ENCODE results near the gene SYCP2L. TPM values are rescaled to one million over a fixed set of nuclear protein-coding genes. Genes with fewer than 3 reads are reported as not detected.

SYCP2L gene
- total RNA-seq, 2 donors from 2014 or later = 0.50 TPM; not detected in 1

DNA sequence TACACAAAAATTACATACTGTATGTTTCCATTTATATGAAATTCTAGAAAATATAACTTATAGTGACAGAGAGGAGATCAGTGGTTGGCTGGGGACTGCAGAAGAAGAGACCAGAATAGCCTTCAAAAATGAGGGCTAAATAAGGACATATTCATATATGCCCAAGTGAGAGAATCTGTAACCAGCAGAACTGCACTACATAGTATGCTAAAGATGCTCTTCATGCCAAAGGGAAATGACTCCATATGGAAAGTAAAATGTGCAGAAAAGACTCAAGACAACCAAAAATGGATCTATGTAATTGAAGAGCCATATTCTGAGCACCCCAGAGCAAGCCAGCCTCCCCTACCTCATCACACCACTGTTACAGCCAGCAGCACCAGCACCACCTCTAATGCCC is 128.2 kb downstream of the SYCP2L start:
- Mint-ChIP-seq H3K27ac (no peak overlapping the region), H3K36me3 (ENCODE audit: low read depth) (no peaks in the 10 kb centered on the region), H3K27me3 (peaks cover 18% of the 10 kb centered on the region), H3K4me1 (no peaks in the 10 kb centered on the region), H3K4me3 (no peak overlapping the region), H3K9me3 (no peaks in the 10 kb centered on the region)
- ATAC-seq (replicated peaks) = no peak

DNA sequence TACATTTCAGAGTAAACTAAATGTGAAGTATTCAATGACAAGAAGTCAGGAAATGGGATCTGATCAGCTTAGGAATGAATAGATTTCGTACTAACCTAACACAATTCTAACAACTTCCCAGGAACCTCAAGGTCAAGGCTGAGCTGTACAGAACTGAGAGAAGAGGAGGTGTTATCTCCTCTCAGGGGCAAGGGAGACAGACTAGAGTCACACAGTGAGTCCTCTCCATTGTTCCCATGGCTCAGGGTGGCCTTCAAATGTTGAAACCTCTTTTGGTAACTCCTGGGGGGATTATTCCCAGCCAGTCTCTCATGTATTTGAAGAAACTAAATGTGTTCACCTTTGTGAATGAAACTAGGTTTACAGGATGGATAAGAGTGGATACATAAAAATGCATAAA is 129.6 kb downstream of the SYCP2L start:
- Mint-ChIP-seq H3K4me3 (no peak overlapping the region), H3K27me3 (peaks cover 24% of the 10 kb centered on the region), H3K27ac (no peak overlapping the region)

DNA sequence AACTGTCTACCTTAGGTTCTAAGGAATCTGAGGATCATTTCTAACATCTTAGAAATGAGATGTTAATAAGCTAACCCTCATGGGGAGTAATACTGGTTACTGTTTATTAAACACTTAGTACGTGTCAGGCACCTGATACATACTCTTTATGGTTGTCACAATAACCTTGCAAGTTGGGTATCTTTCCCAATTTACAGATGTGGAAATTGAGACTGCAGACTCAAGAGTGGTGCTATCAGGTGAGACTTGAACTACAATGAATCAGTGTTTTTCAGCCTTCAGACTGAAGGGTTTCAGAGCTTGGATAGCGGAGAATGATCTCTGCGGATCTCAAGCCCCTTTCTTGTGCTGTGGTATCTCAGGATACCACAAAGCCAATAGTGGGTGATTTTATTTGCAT is 130.2 kb downstream of the SYCP2L start:
- no peaks in the 10 kb centered on the region for H3K9me3 Mint-ChIP-seq
- ATAC-seq (replicated peaks) = no peak
- no peak overlapping the region for H3K27ac Mint-ChIP-seq
- no peaks in the 10 kb centered on the region for H3K4me1 Mint-ChIP-seq
- no peaks in the 10 kb centered on the region for H3K36me3 Mint-ChIP-seq (ENCODE audit: low read depth)
- peaks cover 29% of the 10 kb centered on the region for H3K27me3 Mint-ChIP-seq
- H3K4me3 Mint-ChIP-seq = no peak overlapping the region

More for the DNA sequence above, 129.6 kb downstream of the SYCP2L start:
- ATAC-seq (replicated peaks) = no peak
- Mint-ChIP-seq H3K4me1 (no peaks in the 10 kb centered on the region), H3K36me3 (ENCODE audit: low read depth) (no peaks in the 10 kb centered on the region), H3K9me3 (no peaks in the 10 kb centered on the region)

GRCh38 chr6:11018225-11018624 is 131.4 kb downstream of the SYCP2L start:
- H3K27ac Mint-ChIP-seq = no peak overlapping the region
- H3K4me1 Mint-ChIP-seq = no peaks in the 10 kb centered on the region
- H3K9me3 Mint-ChIP-seq = no peaks in the 10 kb centered on the region

GRCh38 chr6:11021003-11021402 is 134.2 kb downstream of the SYCP2L start:
- H3K36me3 Mint-ChIP-seq (ENCODE audit: low read depth) = no peaks in the 10 kb centered on the region
- ATAC-seq (replicated peaks) = no peak
- no peak overlapping the region for H3K4me3 Mint-ChIP-seq
- no peaks in the 10 kb centered on the region for H3K9me3 Mint-ChIP-seq
- H3K27ac Mint-ChIP-seq = no peak overlapping the region
- peaks cover 30% of the 10 kb centered on the region for H3K27me3 Mint-ChIP-seq
- H3K4me1 Mint-ChIP-seq = no peaks in the 10 kb centered on the region

More at GRCh38 chr6:11018225-11018624, 131.4 kb downstream of the SYCP2L start:
- Mint-ChIP-seq H3K36me3 (ENCODE audit: low read depth) (no peaks in the 10 kb centered on the region), H3K27me3 (peaks cover 29% of the 10 kb centered on the region), H3K4me3 (no peak overlapping the region)
- no peak for ATAC-seq (replicated peaks)

DNA sequence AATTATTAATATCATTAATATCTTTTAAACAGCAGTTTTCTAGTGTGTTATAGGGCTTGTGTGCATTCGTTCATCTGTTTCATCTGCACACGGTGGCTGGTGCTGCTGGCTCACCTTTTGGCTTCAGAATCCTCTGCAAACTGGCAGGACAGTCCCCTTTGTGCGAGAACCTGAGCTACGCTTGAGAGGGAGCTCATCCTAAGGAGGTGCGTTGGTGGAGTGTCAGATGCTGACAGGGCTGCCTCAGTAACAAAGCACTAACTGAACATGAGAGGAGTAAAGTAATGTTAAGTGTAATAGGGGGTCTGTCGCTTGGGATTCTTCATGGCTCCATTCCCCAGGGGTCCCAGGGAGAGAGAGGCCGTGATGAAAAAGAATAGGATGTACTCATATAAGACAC is 134.9 kb downstream of the SYCP2L start:
- Mint-ChIP-seq H3K36me3 (ENCODE audit: low read depth) (no peaks in the 10 kb centered on the region), H3K4me3 (no peak overlapping the region), H3K27me3 (peaks cover 33% of the 10 kb centered on the region), H3K27ac (no peak overlapping the region), H3K9me3 (no peaks in the 10 kb centered on the region), H3K4me1 (no peaks in the 10 kb centered on the region)
- ATAC-seq (replicated peaks) = no peak

DNA sequence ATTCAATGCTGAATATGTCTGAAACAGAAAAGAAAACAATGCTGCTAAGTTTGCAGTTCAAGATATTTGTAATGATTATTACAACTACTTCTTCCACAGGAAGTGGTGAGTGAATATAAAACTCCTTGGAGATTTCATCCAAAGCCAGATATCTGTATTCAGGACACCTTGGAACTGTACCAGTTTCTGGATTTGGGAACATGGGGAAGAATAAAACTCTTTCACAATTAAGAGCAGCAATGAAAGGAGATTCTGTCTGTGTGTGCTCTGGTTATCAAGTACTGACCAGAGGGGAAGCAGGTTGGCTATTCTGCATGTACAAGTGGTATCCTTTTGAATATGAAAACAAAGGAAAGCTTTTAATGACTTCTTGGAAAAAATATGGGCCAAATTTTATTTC is 136.2 kb downstream of the SYCP2L start:
- Mint-ChIP-seq H3K4me3 (no peak overlapping the region), H3K4me1 (no peaks in the 10 kb centered on the region), H3K9me3 (no peaks in the 10 kb centered on the region), H3K27me3 (peaks cover 41% of the 10 kb centered on the region), H3K27ac (no peak overlapping the region), H3K36me3 (ENCODE audit: low read depth) (no peaks in the 10 kb centered on the region)
- no peak for ATAC-seq (replicated peaks)

Other genes starting within 250 kb of the SYCP2L start
- gene C6orf52, start 192.4 kb upstream of the SYCP2L start, total RNA-seq = not detected
- gene PAK1IP1, start 192.1 kb upstream of the SYCP2L start, total RNA-seq = 10 to 100 TPM; 13.7 to 27.4 TPM
- 10 to 100 TPM; 52.6 to 64.1 TPM for gene TMEM14C, start 164.0 kb upstream of the SYCP2L start, total RNA-seq
- 100 to 1,000 TPM in 1 of 2 donors, 10 to 100 TPM in 1; 90.4 to 109 TPM for gene TMEM14B, start 139.2 kb upstream of the SYCP2L start, total RNA-seq
- gene MAK, start 48.5 kb upstream of the SYCP2L start, total RNA-seq = 1 to 10 TPM in 1 of 2 donors, under 1 TPM in 1; 0.84 to 1.1 TPM
- gene GCM2, start 5.0 kb upstream of the SYCP2L start, total RNA-seq = not detected
- gene ELOVL2, start 157.3 kb downstream of the SYCP2L start, total RNA-seq = not detected
- 10 to 100 TPM in 1 of 2 donors, 1 to 10 TPM in 1; 5.8 to 10.5 TPM for gene SMIM13, start 206.8 kb downstream of the SYCP2L start, total RNA-seq
- under 1 TPM in 1 of 2 donors, not detected in 1; 0.11 TPM for gene ERVFRD-1, start 224.7 kb downstream of the SYCP2L start, total RNA-seq

All from activated T-helper 17 cell treated with anti-CD3 and anti-CD28 coated beads, Interleukin-2, amount 50 U/mL, for 72 hours (primary cell).